NCI-H748 treated with DMSO at 0.1 percent for 48 hours (cell line): ENCODE results near the gene DCLK2.

Source experiments
- DNase-seq: peaks from one replicate; lab custom pipeline; 2025; lab: John Stamatoyannopoulos, UW

The DCLK2 gene

GRCh38 chr4:150211016-150211415, 132.8 kb downstream of the DCLK2 start:
- DNase-seq: no peak

- DNase-seq: no peak
Measured at GRCh38 chr4:150211799-150212445, 133.7 kb downstream of the DCLK2 start.

- DNase-seq: no peak
Measured at GRCh38 chr4:150212485-150212884, 134.2 kb downstream of the DCLK2 start.

- no peak for DNase-seq
Measured at GRCh38 chr4:150212927-150213326, 134.7 kb downstream of the DCLK2 start.

GRCh38 chr4:150215601-150216000, 137.4 kb downstream of the DCLK2 start:
- DNase-seq: no peak

GRCh38 chr4:150216726-150217125, 138.5 kb downstream of the DCLK2 start:
- no peak for DNase-seq

- peak; percentile 41 for DNase-seq
Measured at GRCh38 chr4:150217192-150217591, 138.9 kb downstream of the DCLK2 start.

- DNase-seq: peak; percentile 59
Measured at GRCh38 chr4:150217808-150218207, 139.6 kb downstream of the DCLK2 start.

- DNase-seq: no peak
Measured at GRCh38 chr4:150218447-150218846, 140.2 kb downstream of the DCLK2 start.

- no peak for DNase-seq
Measured at GRCh38 chr4:150219841-150220240, 141.6 kb downstream of the DCLK2 start.

- no peak for DNase-seq
Measured at GRCh38 chr4:150224896-150225591, 146.8 kb downstream of the DCLK2 start.

- DNase-seq: no peak
Measured at GRCh38 chr4:150229520-150229919, 151.3 kb downstream of the DCLK2 start.

GRCh38 chr4:150230561-150230960, 152.3 kb downstream of the DCLK2 start:
- no peak for DNase-seq

- no peak for DNase-seq
Measured at GRCh38 chr4:150231107-150231770, 153.0 kb downstream of the DCLK2 start.

GRCh38 chr4:150232029-150232428, 153.8 kb downstream of the DCLK2 start:
- no peak for DNase-seq

GRCh38 chr4:150234246-150234645, 156.0 kb downstream of the DCLK2 start:
- DNase-seq: no peak

- DNase-seq: no peak
Measured at GRCh38 chr4:150235317-150235716, 157.1 kb downstream of the DCLK2 start.

GRCh38 chr4:150235808-150236271, 157.6 kb downstream of the DCLK2 start:
- DNase-seq: no peak

GRCh38 chr4:150236626-150237025, 158.4 kb downstream of the DCLK2 start:
- no peak for DNase-seq

GRCh38 chr4:150237110-150237872, 159.0 kb downstream of the DCLK2 start:
- DNase-seq: no peak

- DNase-seq: no peak
Measured at GRCh38 chr4:150238591-150238990, 160.3 kb downstream of the DCLK2 start.

GRCh38 chr4:150240011-150240410, 161.8 kb downstream of the DCLK2 start:
- no peak for DNase-seq
